HepG2 (cell line): ENCODE results near the gene STPG4. TPM values are rescaled to one million over a fixed set of nuclear protein-coding genes. Genes with fewer than 3 reads are reported as not detected.

ENCODE experiments used
- ATAC-seq: fragments of 200-7000 bp; cut with Tn5 transposase; 3 replicates; pipeline ENCODE4 v1.9.1; 2020; ENCODE audit warnings: mild to moderate bottlenecking, moderate library complexity
- BruUV-seq: library from RNA; stranded (reverse); fragments of 400-500 nt; replicated peaks from 2 replicates; lab custom pipeline; 2021; lab: Mats Ljungman, UMichigan
- CTCF ChIA-PET: fragments of 300-600 bp; formaldehyde crosslinking; extraction: SDS; loops from one replicate; lab custom pipeline; 2021; ENCODE audit warnings: low total read pairs, inconsistent platforms, low intra/inter-chr PET ratio; lab: Yijun Ruan, JAX
- POLR2A ChIA-PET: fragments of 350-600 bp; sonication (Branson Sonifier 250); formaldehyde crosslinking; loops from one replicate; lab custom pipeline; 2020; ENCODE audit warnings: antibody characterized with exemption, inconsistent platforms; lab: Yijun Ruan, JAX
- DNase-seq: peaks from one replicate; pipeline ENCODE4 v3.0.0-alpha.2; 2015; ENCODE audit warnings: low spot score
- FAIRE-seq: peaks from 3 replicates; lab custom pipeline; 2011; peaks lifted over from hg19 to GRCh38; lab: Jason Lieb, UNC
- H2AFZ ChIP-seq: one replicate; pipeline ENCODE4 v1.6.1; 2011; ENCODE audit warnings: low read length, inconsistent platforms
- H3K27ac ChIP-seq: fragments of 300-600 bp; 3 replicates; pipeline ENCODE4 v1.8.0; 2011; ENCODE audit warnings: mixed run types, mild to moderate bottlenecking, mixed read lengths, low read length, inconsistent platforms; ENCODE audit not compliant: insufficient read depth; ENCODE audit errors: extremely low read length
- H3K27me3 ChIP-seq, 2 experiments: fragments of 200-600 bp in 1 of 2; 2 replicates in 1 of 2; 3 replicates in 1 of 2; pipeline versions ENCODE4 v1.6.0 to v1.8.0; 2011; ENCODE audit warnings: low read length in 2 of 2, mild to moderate bottlenecking in 2 of 2, moderate library complexity in 2 of 2, inconsistent platforms in 1 of 2; ENCODE audit not compliant: insufficient read depth in 2 of 2, control insufficient read depth in 1 of 2
- H3K36me3 ChIP-seq, 2 experiments: fragments of 200-600 bp in 1 of 2; replicated peaks in 1 of 2; 2 replicates in 1 of 2; 3 replicates in 1 of 2; pipeline versions ENCODE4 v1.5.1 to v1.8.0; 2011; ENCODE audit warnings: low read length in 2 of 2, inconsistent platforms in 1 of 2; ENCODE audit not compliant: insufficient read depth in 2 of 2, control insufficient read depth in 1 of 2
- H3K4me1 ChIP-seq: 2 replicates; pipeline ENCODE4 v1.5.1; 2012; ENCODE audit warnings: low read length, inconsistent platforms; ENCODE audit not compliant: insufficient read depth
- H3K4me2 ChIP-seq: 2 replicates; pipeline ENCODE4 v1.6.0; 2011; ENCODE audit warnings: low read depth, low read length, inconsistent platforms
- H3K4me3 ChIP-seq, 3 experiments: fragments of 200-600 bp in 1 of 3; sonication (generic), shearing (Covaris generic) in 1 of 3; replicated peaks in 1 of 3; 2 replicates each; pipeline ENCODE4 v1.5.1; 2011 to 2016; ENCODE audit warnings: low read length in 3 of 3, inconsistent platforms in 2 of 3, low read depth in 2 of 3, mild to moderate bottlenecking in 2 of 3, control low read depth in 1 of 3, mixed read lengths in 1 of 3; ENCODE audit not compliant: insufficient read depth in 1 of 3
- H3K79me2 ChIP-seq: one replicate; pipeline ENCODE4 v1.6.1; 2011; ENCODE audit warnings: low read length, inconsistent platforms; ENCODE audit not compliant: insufficient read depth
- H3K9ac ChIP-seq: 2 replicates; pipeline ENCODE4 v1.6.0; 2011; ENCODE audit warnings: mild to moderate bottlenecking, low read depth, low read length, inconsistent platforms; ENCODE audit not compliant: insufficient read depth
- H3K9me3 ChIP-seq: 2 replicates; pipeline ENCODE4 v1.5.1; 2012; ENCODE audit warnings: mild to moderate bottlenecking, low read length
- H4K20me1 ChIP-seq: 2 replicates; pipeline ENCODE4 v1.6.0; 2011; ENCODE audit warnings: inconsistent platforms, mild to moderate bottlenecking, low read length, moderate library complexity; ENCODE audit not compliant: insufficient read depth
- ASH2L ChIP-seq: fragments of 300-600, 200-600 bp; sonication (generic); IDR thresholded peaks from 2 replicates; pipeline ENCODE4 v1.7.0; 2017; ENCODE audit warnings: low read depth, mild to moderate bottlenecking, moderate library complexity, mixed read lengths, low read length; ENCODE audit not compliant: insufficient read length
- HIVEP1 ChIP-seq: sonication (generic); formaldehyde crosslinking; IDR thresholded peaks from 2 replicates; pipeline ENCODE4 v1.4.0; 2020; ENCODE audit warnings: mild to moderate bottlenecking, missing genetic modification reagents
- MAZ ChIP-seq, 2 experiments: sonication (generic) in 1 of 2; formaldehyde crosslinking in 1 of 2; IDR thresholded peaks; 2 replicates each; pipeline versions ENCODE4 v1.5.0 to v1.6.1; 2012 to 2020; ENCODE audit warnings: low read depth in 2 of 2, mild to moderate bottlenecking in 2 of 2, borderline replicate concordance in 1 of 2, improper control_type of control experiment in 1 of 2, low read length in 1 of 2, missing genetic modification reagents in 1 of 2, moderate library complexity in 1 of 2
- POLR2G ChIP-seq: fragments of 200-400 bp; formaldehyde crosslinking; IDR thresholded peaks from 2 replicates; pipeline ENCODE4 v1.6.1; 2018; ENCODE audit warnings: mild to moderate bottlenecking, low read depth, low read length, moderate library complexity
- RBM22 ChIP-seq: fragments of 200-400 bp; formaldehyde crosslinking; optimal IDR thresholded peaks from 2 replicates; pipeline ENCODE3; 2017; ENCODE audit warnings: mild to moderate bottlenecking, low read length, moderate library complexity
- YEATS2 ChIP-seq: sonication (generic); formaldehyde crosslinking; IDR thresholded peaks from 2 replicates; pipeline ENCODE4 v1.4.0; 2020; ENCODE audit warnings: missing genetic modification reagents, borderline replicate concordance
- ZFP90 ChIP-seq: sonication (generic); formaldehyde crosslinking; IDR thresholded peaks from 2 replicates; pipeline ENCODE4 v1.8.0; 2022; ENCODE audit warnings: missing genetic modification reagents, mild to moderate bottlenecking, inconsistent platforms, borderline replicate concordance
- ZFP91 ChIP-seq: sonication (generic); formaldehyde crosslinking; IDR thresholded peaks from 2 replicates; pipeline ENCODE4 v1.9.0; 2022; ENCODE audit warnings: missing genetic modification reagents, mild to moderate bottlenecking, borderline replicate concordance
- ZNF280D ChIP-seq: sonication (generic); formaldehyde crosslinking; IDR thresholded peaks from 2 replicates; pipeline ENCODE4 v1.5.1; 2020; ENCODE audit warnings: mild to moderate bottlenecking, missing genetic modification reagents
- ZNF484 ChIP-seq: sonication (generic); formaldehyde crosslinking; IDR thresholded peaks from 2 replicates; pipeline ENCODE4 v1.5.1; 2020; ENCODE audit warnings: mild to moderate bottlenecking, low read depth, missing genetic modification reagents, borderline replicate concordance
- ZNF512B ChIP-seq: sonication (generic); formaldehyde crosslinking; IDR thresholded peaks from 2 replicates; pipeline ENCODE4 v1.5.1; 2020; ENCODE audit warnings: missing genetic modification reagents, mild to moderate bottlenecking, borderline replicate concordance
- ZNF781 ChIP-seq: sonication (generic); formaldehyde crosslinking; IDR thresholded peaks from 2 replicates; pipeline ENCODE4 v1.5.1; 2020; ENCODE audit warnings: borderline replicate concordance, mild to moderate bottlenecking, missing genetic modification reagents; ENCODE audit errors: not compliant biosample characterization
- WGBS: methylation state at CpG from one replicate; pipeline ENCODE4 v1.1.6; 2017; ENCODE audit warnings: low lambda C conversion rate; 5-methylcytosine and 5-hydroxymethylcytosine counted together
- in situ Hi-C: cut with HindIII; loops from 2 replicates; pipeline ENCODE4 v1.10.0; 2017; ENCODE audit warnings: low pct_unique_long_range_greater_than_20kb; ENCODE audit not compliant: extremely low pct_ligation_motif_present
- intact Hi-C: fragments of 100-400 bp; cut with micrococcal nuclease; formaldehyde crosslinking; loops from one replicate; pipeline ENCODE4 v1.10.0; 2022; ENCODE audit not compliant: unreplicated experiment
- polyA plus RNA-seq, 8 experiments: library from polyadenylated mRNA; depleted of rRNA in 3 of 8; stranded (reverse) in 7 of 8; unstranded in 1 of 8; fragments of >200 nt; fragmentation: Illumina TruSeq in 4 of 8; extraction: Trizol in 4 of 8; gene quantifications; 2 replicates each; pipeline versions ENCODE4 v1.2.1 to v1.2.3, GENCODE V29; 2011 to 2016; ENCODE audit warnings: low read depth in 4 of 8, missing spikeins in 1 of 8, mixed read lengths in 1 of 8; ENCODE audit not compliant: insufficient read depth in 1 of 8
- total RNA-seq, 5 experiments: library from RNA; depleted of rRNA; stranded (reverse); fragments of >200 nt; fragmentation: Illumina TruSeq; extraction: Trizol; gene quantifications; 2 replicates each; pipeline ENCODE4 v1.2.3, GENCODE V29; 2016; ENCODE audit warnings: low read depth in 1 of 5

Gene STPG4
- total and polyA plus RNA-seq, 2 of the 13 experiments (the other 11 are each of a cell fraction or from before 2014, with no cell fraction given) = 0.11 to 0.15 TPM

DNA sequence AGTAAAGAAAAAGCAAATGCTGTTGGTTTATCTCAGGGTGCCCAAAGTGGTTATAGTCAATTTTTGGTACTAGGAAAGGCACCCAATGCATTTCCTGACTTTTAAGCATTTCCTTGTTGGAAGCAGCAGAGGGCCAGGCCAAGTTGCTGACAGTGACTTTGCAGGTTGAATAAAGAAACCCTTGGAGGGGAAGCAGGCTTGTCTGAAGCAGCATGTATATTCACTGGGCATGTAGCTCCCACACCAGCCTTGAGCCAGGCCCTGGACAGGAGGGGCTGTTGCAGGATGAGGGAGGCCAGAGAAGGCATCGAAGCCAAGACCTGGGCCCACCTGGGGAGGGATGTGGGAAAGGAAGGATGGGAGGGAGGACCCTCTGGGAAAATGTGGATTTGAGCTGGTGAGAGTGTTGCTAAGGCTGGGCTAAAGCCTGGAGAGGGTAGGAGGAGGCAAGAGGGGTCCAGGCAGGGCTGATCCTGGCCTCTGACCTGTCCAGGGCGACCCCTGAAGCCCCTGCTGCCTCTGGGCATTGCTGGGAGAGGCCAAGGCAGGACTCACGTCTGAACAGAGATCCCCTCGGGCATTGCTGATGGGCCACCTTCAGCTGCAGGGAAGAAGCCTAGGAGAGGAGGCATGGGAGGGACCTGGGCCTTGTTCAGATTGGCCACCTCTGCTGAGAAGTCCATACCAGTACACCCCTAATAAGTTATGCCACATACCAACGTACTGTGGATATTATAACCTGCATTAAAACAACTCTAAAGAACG, 79.6 kb downstream of the STPG4 start:
- TF ChIP-seq ZNF280D (CRISPR knock-in tag) = no peak
- no peak for TF ChIP-seq ZNF781
- TF ChIP-seq ZNF512B (CRISPR knock-in tag) = no peak
- no peak for TF ChIP-seq ZFP90 (CRISPR knock-in tag)
- no peak for TF ChIP-seq POLR2G
- TF ChIP-seq RBM22 = no peak
- TF ChIP-seq ZFP91 = no peak
- TF ChIP-seq ZNF484 (CRISPR knock-in tag) = no peak
- TF ChIP-seq YEATS2 (CRISPR knock-in tag) = no peak
- no peak for TF ChIP-seq HIVEP1 (CRISPR knock-in tag)
- no peak for TF ChIP-seq ASH2L
- TF ChIP-seq MAZ (IDR thresholded peaks at IDR 0.05; ENCODE audit: borderline replicate concordance, low read depth, low read length) = no peak
- TF ChIP-seq MAZ (CRISPR knock-in tag; IDR thresholded peaks at IDR 0.05; ENCODE audit: low read depth) = no peak
- Histone ChIP-seq H3K4me2 (no peak overlapping the region), H3K4me3 (no peak overlapping the region), H3K27ac (peak overlapping the region; percentile 88), H3K4me1 (peaks cover 87% of the 10 kb centered on the region), H3K36me3 (no peaks in the 10 kb centered on the region; a peak in 1 of 5 replicates), H3K27me3 (no peaks in the 10 kb centered on the region), H2AFZ (no peak overlapping the region), H3K9ac (peak overlapping the region; percentile 89), H3K79me2 (peaks cover 9% of the 10 kb centered on the region), H3K9me3 (no peaks in the 10 kb centered on the region), H4K20me1 (no peaks in the 10 kb centered on the region)
- ChIA-PET CTCF (no interaction called here), POLR2A (interaction anchor here (1.0 to 2.4 kb wide), 4 partner anchors 13 to 97 kb away, joined by 3 to 12 read pairs (median 4); no protein-coding TSS in a partner anchor)
- no TSS peak for BruUV-seq
- ATAC-seq (no peak), FAIRE-seq (no peak), DNase-seq (no peak)
- intact Hi-C loops = loop anchor here (5.0 kb wide), 1 partner anchor 42 kb away; no protein-coding TSS in a partner anchor
- in situ Hi-C loops = no loop called here
- WGBS = 84% methylated on average over 5 of the region's 6 CpGs
